ENCODE data around the gene TUT1. TPM values are rescaled to one million over a fixed set of nuclear protein-coding genes. Genes with fewer than 3 reads are reported as not detected.

Gene TUT1
- total RNA-seq, 1 experiment from 2014 or later, result 40.0 TPM

DNA sequence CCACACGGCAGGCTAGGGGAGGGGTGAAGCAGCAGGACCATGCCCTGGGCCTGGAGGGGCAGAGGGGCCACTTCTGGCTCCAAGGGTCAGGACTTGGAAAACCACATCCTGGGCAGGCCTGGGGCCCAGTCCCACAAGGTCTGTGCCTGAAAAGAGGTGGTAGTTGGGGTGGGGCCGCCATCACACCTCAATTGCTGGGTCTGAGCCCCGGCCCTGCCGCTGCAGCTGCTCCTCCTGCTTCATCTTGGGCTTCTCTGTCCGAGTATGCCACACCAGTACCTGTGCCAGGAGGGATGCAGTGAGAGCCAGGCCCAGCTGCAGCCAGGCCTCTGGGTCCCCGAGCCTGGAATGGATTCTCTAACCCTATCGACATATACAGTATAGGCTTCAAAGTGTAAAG is 24.2 kb upstream of the TUT1 start:
- Mint-ChIP-seq H3K27ac (no peak overlapping the region), H3K4me3 (no peak overlapping the region), H3K36me3 (no peaks in the 10 kb centered on the region), H3K4me1 (peaks cover 21% of the 10 kb centered on the region), H3K27me3 (ENCODE audit: low read depth) (peaks cover 7% of the 10 kb centered on the region; the same call in 1 of the 2 replicates), H3K9me3 (no peaks in the 10 kb centered on the region)
- ChIA-PET POLR2A (no interaction called here), CTCF (no interaction called here)
- ATAC-seq (no peak), DNase-seq (ENCODE audit: low spot score) (no peak)
- TF ChIP-seq, protein P1, sequence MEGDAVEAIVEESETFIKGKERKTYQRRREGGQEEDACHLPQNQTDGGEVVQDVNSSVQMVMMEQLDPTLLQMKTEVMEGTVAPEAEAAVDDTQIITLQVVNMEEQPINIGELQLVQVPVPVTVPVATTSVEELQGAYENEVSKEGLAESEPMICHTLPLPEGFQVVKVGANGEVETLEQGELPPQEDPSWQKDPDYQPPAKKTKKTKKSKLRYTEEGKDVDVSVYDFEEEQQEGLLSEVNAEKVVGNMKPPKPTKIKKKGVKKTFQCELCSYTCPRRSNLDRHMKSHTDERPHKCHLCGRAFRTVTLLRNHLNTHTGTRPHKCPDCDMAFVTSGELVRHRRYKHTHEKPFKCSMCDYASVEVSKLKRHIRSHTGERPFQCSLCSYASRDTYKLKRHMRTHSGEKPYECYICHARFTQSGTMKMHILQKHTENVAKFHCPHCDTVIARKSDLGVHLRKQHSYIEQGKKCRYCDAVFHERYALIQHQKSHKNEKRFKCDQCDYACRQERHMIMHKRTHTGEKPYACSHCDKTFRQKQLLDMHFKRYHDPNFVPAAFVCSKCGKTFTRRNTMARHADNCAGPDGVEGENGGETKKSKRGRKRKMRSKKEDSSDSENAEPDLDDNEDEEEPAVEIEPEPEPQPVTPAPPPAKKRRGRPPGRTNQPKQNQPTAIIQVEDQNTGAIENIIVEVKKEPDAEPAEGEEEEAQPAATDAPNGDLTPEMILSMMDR (IDR thresholded peaks at IDR 0.05), result no peak
- TF ChIP-seq RORB (CRISPR knock-in tag; IDR thresholded peaks at IDR 0.05), result no peak
- no peak for TF ChIP-seq SMAD4 (CRISPR knock-in tag; IDR thresholded peaks at IDR 0.05)
- no peak for TF ChIP-seq CREM (CRISPR knock-in tag; IDR thresholded peaks at IDR 0.05)
- TF ChIP-seq MLX (CRISPR knock-in tag; IDR thresholded peaks at IDR 0.05), result no peak
- TF ChIP-seq, protein P2, sequence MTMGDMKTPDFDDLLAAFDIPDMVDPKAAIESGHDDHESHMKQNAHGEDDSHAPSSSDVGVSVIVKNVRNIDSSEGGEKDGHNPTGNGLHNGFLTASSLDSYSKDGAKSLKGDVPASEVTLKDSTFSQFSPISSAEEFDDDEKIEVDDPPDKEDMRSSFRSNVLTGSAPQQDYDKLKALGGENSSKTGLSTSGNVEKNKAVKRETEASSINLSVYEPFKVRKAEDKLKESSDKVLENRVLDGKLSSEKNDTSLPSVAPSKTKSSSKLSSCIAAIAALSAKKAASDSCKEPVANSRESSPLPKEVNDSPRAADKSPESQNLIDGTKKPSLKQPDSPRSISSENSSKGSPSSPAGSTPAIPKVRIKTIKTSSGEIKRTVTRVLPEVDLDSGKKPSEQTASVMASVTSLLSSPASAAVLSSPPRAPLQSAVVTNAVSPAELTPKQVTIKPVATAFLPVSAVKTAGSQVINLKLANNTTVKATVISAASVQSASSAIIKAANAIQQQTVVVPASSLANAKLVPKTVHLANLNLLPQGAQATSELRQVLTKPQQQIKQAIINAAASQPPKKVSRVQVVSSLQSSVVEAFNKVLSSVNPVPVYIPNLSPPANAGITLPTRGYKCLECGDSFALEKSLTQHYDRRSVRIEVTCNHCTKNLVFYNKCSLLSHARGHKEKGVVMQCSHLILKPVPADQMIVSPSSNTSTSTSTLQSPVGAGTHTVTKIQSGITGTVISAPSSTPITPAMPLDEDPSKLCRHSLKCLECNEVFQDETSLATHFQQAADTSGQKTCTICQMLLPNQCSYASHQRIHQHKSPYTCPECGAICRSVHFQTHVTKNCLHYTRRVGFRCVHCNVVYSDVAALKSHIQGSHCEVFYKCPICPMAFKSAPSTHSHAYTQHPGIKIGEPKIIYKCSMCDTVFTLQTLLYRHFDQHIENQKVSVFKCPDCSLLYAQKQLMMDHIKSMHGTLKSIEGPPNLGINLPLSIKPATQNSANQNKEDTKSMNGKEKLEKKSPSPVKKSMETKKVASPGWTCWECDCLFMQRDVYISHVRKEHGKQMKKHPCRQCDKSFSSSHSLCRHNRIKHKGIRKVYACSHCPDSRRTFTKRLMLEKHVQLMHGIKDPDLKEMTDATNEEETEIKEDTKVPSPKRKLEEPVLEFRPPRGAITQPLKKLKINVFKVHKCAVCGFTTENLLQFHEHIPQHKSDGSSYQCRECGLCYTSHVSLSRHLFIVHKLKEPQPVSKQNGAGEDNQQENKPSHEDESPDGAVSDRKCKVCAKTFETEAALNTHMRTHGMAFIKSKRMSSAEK (CRISPR knock-in tag; IDR thresholded peaks at IDR 0.05; ENCODE audit: borderline replicate concordance), result no peak
- TF ChIP-seq ZNF671 (CRISPR knock-in tag; IDR thresholded peaks at IDR 0.05), result no peak
- TF ChIP-seq RELA (CRISPR knock-in tag; IDR thresholded peaks at IDR 0.05; ENCODE audit: borderline replicate concordance), result no peak
- no peak for TF ChIP-seq ZNF232 (CRISPR knock-in tag; IDR thresholded peaks at IDR 0.05)
- TF ChIP-seq USF1 (CRISPR knock-in tag; IDR thresholded peaks at IDR 0.05), result no peak
- TF ChIP-seq ATF3 (CRISPR knock-in tag; conservative IDR thresholded peaks at IDR 0.05), result no peak
- no peak for TF ChIP-seq HMGA2 (CRISPR knock-in tag; IDR thresholded peaks at IDR 0.05)
- TF ChIP-seq, protein P3, sequence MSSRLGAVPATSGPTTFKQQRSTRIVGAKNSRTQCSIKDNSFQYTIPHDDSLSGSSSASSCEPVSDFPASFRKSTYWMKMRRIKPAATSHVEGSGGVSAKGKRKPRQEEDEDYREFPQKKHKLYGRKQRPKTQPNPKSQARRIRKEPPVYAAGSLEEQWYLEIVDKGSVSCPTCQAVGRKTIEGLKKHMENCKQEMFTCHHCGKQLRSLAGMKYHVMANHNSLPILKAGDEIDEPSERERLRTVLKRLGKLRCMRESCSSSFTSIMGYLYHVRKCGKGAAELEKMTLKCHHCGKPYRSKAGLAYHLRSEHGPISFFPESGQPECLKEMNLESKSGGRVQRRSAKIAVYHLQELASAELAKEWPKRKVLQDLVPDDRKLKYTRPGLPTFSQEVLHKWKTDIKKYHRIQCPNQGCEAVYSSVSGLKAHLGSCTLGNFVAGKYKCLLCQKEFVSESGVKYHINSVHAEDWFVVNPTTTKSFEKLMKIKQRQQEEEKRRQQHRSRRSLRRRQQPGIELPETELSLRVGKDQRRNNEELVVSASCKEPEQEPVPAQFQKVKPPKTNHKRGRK (CRISPR knock-in tag; IDR thresholded peaks at IDR 0.05; ENCODE audit: borderline replicate concordance), result no peak
- TF ChIP-seq FOXP1 (CRISPR knock-in tag; IDR thresholded peaks at IDR 0.05; ENCODE audit: borderline replicate concordance), result no peak
- TF ChIP-seq, protein P4, sequence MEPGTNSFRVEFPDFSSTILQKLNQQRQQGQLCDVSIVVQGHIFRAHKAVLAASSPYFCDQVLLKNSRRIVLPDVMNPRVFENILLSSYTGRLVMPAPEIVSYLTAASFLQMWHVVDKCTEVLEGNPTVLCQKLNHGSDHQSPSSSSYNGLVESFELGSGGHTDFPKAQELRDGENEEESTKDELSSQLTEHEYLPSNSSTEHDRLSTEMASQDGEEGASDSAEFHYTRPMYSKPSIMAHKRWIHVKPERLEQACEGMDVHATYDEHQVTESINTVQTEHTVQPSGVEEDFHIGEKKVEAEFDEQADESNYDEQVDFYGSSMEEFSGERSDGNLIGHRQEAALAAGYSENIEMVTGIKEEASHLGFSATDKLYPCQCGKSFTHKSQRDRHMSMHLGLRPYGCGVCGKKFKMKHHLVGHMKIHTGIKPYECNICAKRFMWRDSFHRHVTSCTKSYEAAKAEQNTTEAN (CRISPR knock-in tag; IDR thresholded peaks at IDR 0.05), result no peak
